Measurements from ENCODE around the gene ASXL1.
"Not testable (repeated sequence)": the region's sequence is repeated elsewhere in the genome, so short reads cannot be mapped to it uniquely, and the experiment has no call there.

GRCh38 chr20:32322260-32322659 lies 35.9 kb upstream of the ASXL1 start:
- TF ChIP-seq ZNF8 (CRISPR knock-in tag; IDR thresholded peaks at IDR 0.05); ESRRG (CRISPR knock-in tag; IDR thresholded peaks at IDR 0.05); TCF4 (CRISPR knock-in tag; IDR thresholded peaks at IDR 0.05; ENCODE audit: borderline replicate concordance); ARNTL (CRISPR knock-in tag; IDR thresholded peaks at IDR 0.05; ENCODE audit: borderline replicate concordance, low read depth); ISL1 (CRISPR knock-in tag; IDR thresholded peaks at IDR 0.05): not testable (repeated sequence)
